Measurements from ENCODE around the gene SLC34A1.
A peak's percentile ranks its signal among the peaks of the same experiment; 100 is the strongest.

DNA sequence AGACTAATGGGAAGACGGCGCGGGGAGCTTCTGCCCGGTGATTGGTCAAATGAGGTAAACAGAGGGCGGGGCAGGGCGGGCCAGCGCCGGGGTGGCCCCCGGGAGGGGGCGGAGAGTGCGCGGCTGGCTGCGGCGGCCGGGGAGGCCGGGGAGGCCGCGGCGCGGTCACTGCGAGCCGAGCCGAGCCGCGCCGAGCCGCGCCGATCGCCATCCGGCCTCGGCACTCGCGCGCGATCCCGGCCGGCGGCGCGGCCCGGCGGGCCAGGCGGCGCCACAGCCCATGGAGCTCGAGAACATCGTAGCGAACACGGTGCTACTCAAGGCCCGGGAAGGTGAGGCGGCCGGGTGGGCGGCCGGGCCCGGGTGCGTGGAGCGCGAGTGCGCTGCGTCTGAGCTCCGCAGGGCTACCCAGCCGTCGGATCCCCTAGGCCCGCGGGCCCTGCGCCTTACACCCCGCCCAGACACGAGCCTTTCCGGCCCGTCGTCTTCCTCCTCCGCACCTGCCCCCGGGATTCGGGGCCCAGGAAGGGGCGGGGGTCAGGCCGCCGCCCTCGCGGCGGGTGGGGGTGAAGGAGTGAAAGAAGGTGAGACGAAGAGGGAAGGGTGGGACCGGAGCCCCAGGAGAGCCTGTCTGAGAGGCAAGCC, 42.5 kb downstream of the SLC34A1 start, which contains the start of gene GRK6:
- TF ChIP-seq, protein P1, sequence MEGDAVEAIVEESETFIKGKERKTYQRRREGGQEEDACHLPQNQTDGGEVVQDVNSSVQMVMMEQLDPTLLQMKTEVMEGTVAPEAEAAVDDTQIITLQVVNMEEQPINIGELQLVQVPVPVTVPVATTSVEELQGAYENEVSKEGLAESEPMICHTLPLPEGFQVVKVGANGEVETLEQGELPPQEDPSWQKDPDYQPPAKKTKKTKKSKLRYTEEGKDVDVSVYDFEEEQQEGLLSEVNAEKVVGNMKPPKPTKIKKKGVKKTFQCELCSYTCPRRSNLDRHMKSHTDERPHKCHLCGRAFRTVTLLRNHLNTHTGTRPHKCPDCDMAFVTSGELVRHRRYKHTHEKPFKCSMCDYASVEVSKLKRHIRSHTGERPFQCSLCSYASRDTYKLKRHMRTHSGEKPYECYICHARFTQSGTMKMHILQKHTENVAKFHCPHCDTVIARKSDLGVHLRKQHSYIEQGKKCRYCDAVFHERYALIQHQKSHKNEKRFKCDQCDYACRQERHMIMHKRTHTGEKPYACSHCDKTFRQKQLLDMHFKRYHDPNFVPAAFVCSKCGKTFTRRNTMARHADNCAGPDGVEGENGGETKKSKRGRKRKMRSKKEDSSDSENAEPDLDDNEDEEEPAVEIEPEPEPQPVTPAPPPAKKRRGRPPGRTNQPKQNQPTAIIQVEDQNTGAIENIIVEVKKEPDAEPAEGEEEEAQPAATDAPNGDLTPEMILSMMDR (IDR thresholded peaks at IDR 0.05), result peak in 1 of 3 experiments; percentile 4
- TF ChIP-seq POLR2AphosphoS5 (IDR thresholded peaks at IDR 0.05), result no peak

All from esophagus muscularis mucosa (tissue), 3 donors.